ENCODE results near the gene PLD4.

The PLD4 gene

GRCh38 chr14:104938436-104938835 lies 13.8 kb downstream of the PLD4 start (continued):
- TF ChIP-seq CREB5 (CRISPR knock-in tag; IDR thresholded peaks at IDR 0.05; ENCODE audit: low read depth): no peak

GRCh38 chr14:104938960-104939359 lies 14.3 kb downstream of the PLD4 start:
- TF ChIP-seq ZC3H10 (CRISPR knock-in tag; IDR thresholded peaks at IDR 0.05) (no peak), SNAI2 (CRISPR knock-in tag; IDR thresholded peaks at IDR 0.05) (no peak), TOX (CRISPR knock-in tag; IDR thresholded peaks at IDR 0.05; ENCODE audit: borderline replicate concordance) (no peak), CSRNP3 (CRISPR knock-in tag; IDR thresholded peaks at IDR 0.05) (no peak), ZNF565 (CRISPR knock-in tag; conservative IDR thresholded peaks at IDR 0.05; ENCODE audit: low read depth) (no peak), CSDC2 (CRISPR knock-in tag; IDR thresholded peaks at IDR 0.05) (no peak), ZNF8 (CRISPR knock-in tag; IDR thresholded peaks at IDR 0.05) (no peak), ARNTL (CRISPR knock-in tag; IDR thresholded peaks at IDR 0.05; ENCODE audit: borderline replicate concordance, low read depth) (no peak), TSHZ2 (CRISPR knock-in tag; IDR thresholded peaks at IDR 0.05) (no peak), CREB5 (CRISPR knock-in tag; IDR thresholded peaks at IDR 0.05; ENCODE audit: low read depth) (no peak), ZNF70 (CRISPR knock-in tag; IDR thresholded peaks at IDR 0.05) (no peak), RARB (CRISPR knock-in tag; IDR thresholded peaks at IDR 0.05) (no peak), POU6F1 (CRISPR knock-in tag; IDR thresholded peaks at IDR 0.05; ENCODE audit: borderline replicate concordance, low read depth) (no peak)
- no peak for ATAC-seq

- no peak for ATAC-seq
- TF ChIP-seq SNAI2 (CRISPR knock-in tag; IDR thresholded peaks at IDR 0.05): no peak
These were observed 15.2 kb downstream of the PLD4 start for GRCh38 chr14:104939666-104940410.

GRCh38 chr14:104940526-104941150 lies 16.0 kb downstream of the PLD4 start:
- ATAC-seq: no peak
- TF ChIP-seq TSHZ2 (CRISPR knock-in tag; IDR thresholded peaks at IDR 0.05) (no peak), ZNF565 (CRISPR knock-in tag; conservative IDR thresholded peaks at IDR 0.05; ENCODE audit: low read depth) (no peak), TOX (CRISPR knock-in tag; IDR thresholded peaks at IDR 0.05; ENCODE audit: borderline replicate concordance) (no peak), POU6F1 (CRISPR knock-in tag; IDR thresholded peaks at IDR 0.05; ENCODE audit: borderline replicate concordance, low read depth) (no peak), TCF4 (CRISPR knock-in tag; IDR thresholded peaks at IDR 0.05; ENCODE audit: borderline replicate concordance) (no peak)
